ENCODE measurements around the gene HEY2. TPM values are rescaled to one million over a fixed set of nuclear protein-coding genes. Genes with fewer than 3 reads are reported as not detected.
A peak's percentile ranks its signal among the peaks of the same experiment; 100 is the strongest.

Gene HEY2
- total RNA-seq, 1 donor from 2014 or later, result 2.1 TPM

DNA sequence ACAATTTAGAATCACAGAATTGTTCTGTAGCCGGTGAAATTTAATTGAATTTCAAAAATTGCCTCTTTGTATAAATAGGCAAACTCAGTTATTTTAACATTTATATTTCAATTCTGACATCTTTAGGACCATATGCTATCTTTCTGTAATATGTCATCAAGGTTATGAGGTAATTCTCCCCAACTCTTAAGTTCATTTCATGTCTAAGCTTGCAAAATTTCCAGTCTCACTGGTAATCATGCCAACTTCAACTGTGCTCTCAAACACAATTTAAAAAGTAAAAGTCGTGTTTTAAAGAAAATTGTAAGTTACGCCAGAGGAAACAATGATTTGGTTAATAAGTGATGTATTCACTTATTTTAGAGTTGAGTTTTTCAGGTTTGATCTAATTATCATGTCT is 42.7 kb downstream of the HEY2 start:
- DNase-seq, result no peak
- Mint-ChIP-seq H3K36me3 (ENCODE audit: unreplicated experiment) (no peaks in the 10 kb centered on the region), H3K27ac (ENCODE audit: unreplicated experiment) (no peak overlapping the region), H3K9me3 (ENCODE audit: unreplicated experiment) (peaks cover 12% of the 10 kb centered on the region), H3K4me1 (ENCODE audit: low read depth, unreplicated experiment) (no peaks in the 10 kb centered on the region), H3K4me3 (ENCODE audit: unreplicated experiment) (peak overlapping the region; percentile 0), H3K27me3 (ENCODE audit: unreplicated experiment) (peaks cover 5% of the 10 kb centered on the region)
- TF ChIP-seq, protein P1, sequence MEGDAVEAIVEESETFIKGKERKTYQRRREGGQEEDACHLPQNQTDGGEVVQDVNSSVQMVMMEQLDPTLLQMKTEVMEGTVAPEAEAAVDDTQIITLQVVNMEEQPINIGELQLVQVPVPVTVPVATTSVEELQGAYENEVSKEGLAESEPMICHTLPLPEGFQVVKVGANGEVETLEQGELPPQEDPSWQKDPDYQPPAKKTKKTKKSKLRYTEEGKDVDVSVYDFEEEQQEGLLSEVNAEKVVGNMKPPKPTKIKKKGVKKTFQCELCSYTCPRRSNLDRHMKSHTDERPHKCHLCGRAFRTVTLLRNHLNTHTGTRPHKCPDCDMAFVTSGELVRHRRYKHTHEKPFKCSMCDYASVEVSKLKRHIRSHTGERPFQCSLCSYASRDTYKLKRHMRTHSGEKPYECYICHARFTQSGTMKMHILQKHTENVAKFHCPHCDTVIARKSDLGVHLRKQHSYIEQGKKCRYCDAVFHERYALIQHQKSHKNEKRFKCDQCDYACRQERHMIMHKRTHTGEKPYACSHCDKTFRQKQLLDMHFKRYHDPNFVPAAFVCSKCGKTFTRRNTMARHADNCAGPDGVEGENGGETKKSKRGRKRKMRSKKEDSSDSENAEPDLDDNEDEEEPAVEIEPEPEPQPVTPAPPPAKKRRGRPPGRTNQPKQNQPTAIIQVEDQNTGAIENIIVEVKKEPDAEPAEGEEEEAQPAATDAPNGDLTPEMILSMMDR (IDR thresholded peaks at IDR 0.05; ENCODE audit: partially characterized antibody, unreplicated experiment), result no peak

DNA sequence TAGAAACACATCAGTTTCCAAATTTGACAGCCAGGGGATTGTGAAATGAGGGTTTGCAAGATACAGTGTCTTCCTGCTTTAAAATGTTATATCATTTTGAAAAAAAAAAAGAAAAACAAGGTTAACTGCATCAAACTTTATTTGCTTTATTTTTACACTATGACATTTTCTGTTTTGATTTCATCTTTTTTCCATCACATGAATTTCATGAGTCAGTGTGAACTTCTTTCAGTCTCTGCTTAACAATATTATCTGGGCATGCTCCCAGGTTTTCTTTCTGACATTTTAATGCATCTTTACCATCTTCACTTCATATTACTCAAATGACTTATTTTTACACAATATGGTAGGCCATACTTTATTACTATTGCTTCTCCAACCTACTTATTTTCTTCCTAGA is 43.2 kb downstream of the HEY2 start:
- TF ChIP-seq, protein P1 (IDR thresholded peaks at IDR 0.05; ENCODE audit: partially characterized antibody, unreplicated experiment), result no peak
- peaks cover 12% of the 10 kb centered on the region for H3K9me3 Mint-ChIP-seq (ENCODE audit: unreplicated experiment)
- H3K36me3 Mint-ChIP-seq (ENCODE audit: unreplicated experiment), result no peaks in the 10 kb centered on the region

DNA sequence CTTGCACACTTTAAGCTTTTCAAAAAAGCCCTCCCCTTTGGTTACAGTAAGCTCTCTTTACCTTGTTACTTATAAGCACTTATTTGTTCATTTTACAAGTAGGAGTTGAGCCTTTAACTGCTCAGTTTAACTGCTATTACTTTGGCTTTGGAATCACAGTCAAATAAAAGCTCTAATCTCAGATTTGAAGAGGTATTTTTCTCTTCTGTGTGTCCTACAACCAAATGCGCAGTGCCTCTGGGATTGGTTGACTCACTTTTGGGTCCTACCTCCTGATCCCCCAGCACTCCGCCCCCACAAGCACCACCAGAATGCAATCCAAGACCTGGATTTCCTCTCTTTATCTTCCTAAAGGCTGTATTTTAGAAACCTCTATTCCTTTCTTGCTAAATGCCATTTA is 43.8 kb downstream of the HEY2 start:
- TF ChIP-seq, protein P1 (IDR thresholded peaks at IDR 0.05; ENCODE audit: partially characterized antibody, unreplicated experiment), result no peak
- peaks cover 7% of the 10 kb centered on the region for H3K27me3 Mint-ChIP-seq (ENCODE audit: unreplicated experiment)
- peaks cover 4% of the 10 kb centered on the region for H3K4me1 Mint-ChIP-seq (ENCODE audit: low read depth, unreplicated experiment)
- H3K36me3 Mint-ChIP-seq (ENCODE audit: unreplicated experiment), result no peaks in the 10 kb centered on the region
- H3K4me3 Mint-ChIP-seq (ENCODE audit: unreplicated experiment), result no peak overlapping the region
- no peak for DNase-seq
- H3K27ac Mint-ChIP-seq (ENCODE audit: unreplicated experiment), result no peak overlapping the region
- peaks cover 12% of the 10 kb centered on the region for H3K9me3 Mint-ChIP-seq (ENCODE audit: unreplicated experiment)

More for the DNA sequence above, 43.2 kb downstream of the HEY2 start:
- peaks cover 3% of the 10 kb centered on the region for H3K4me1 Mint-ChIP-seq (ENCODE audit: low read depth, unreplicated experiment)
- no peak overlapping the region for H3K27ac Mint-ChIP-seq (ENCODE audit: unreplicated experiment)
- H3K4me3 Mint-ChIP-seq (ENCODE audit: unreplicated experiment), result peak overlapping the region; percentile 35
- no peak for DNase-seq
- peaks cover 7% of the 10 kb centered on the region for H3K27me3 Mint-ChIP-seq (ENCODE audit: unreplicated experiment)

DNA sequence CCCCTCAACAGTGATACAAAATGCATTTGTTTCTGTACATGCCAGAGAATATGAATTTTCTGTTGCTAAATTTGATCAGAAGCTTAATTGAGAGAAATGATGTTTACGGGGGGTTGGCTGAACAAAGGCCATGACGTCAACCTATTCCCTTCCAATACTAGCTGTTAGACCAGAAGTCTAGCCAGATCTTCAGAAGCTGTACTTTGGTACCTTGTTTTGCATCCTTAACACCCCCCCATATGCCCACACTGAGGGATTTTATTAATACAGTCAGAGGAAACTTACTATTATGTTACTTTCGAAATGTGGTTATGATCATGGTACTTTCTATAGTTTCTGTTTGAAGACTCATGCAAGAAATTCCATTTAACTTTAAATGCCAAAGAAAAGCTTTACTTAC is 44.4 kb downstream of the HEY2 start:
- Mint-ChIP-seq H3K36me3 (ENCODE audit: unreplicated experiment) (no peaks in the 10 kb centered on the region), H3K4me3 (ENCODE audit: unreplicated experiment) (no peak overlapping the region), H3K4me1 (ENCODE audit: low read depth, unreplicated experiment) (peaks cover 4% of the 10 kb centered on the region), H3K27me3 (ENCODE audit: unreplicated experiment) (peaks cover 7% of the 10 kb centered on the region), H3K9me3 (ENCODE audit: unreplicated experiment) (peaks cover 12% of the 10 kb centered on the region), H3K27ac (ENCODE audit: unreplicated experiment) (no peak overlapping the region)
- TF ChIP-seq, protein P1 (IDR thresholded peaks at IDR 0.05; ENCODE audit: partially characterized antibody, unreplicated experiment), result no peak
- DNase-seq, result no peak

DNA sequence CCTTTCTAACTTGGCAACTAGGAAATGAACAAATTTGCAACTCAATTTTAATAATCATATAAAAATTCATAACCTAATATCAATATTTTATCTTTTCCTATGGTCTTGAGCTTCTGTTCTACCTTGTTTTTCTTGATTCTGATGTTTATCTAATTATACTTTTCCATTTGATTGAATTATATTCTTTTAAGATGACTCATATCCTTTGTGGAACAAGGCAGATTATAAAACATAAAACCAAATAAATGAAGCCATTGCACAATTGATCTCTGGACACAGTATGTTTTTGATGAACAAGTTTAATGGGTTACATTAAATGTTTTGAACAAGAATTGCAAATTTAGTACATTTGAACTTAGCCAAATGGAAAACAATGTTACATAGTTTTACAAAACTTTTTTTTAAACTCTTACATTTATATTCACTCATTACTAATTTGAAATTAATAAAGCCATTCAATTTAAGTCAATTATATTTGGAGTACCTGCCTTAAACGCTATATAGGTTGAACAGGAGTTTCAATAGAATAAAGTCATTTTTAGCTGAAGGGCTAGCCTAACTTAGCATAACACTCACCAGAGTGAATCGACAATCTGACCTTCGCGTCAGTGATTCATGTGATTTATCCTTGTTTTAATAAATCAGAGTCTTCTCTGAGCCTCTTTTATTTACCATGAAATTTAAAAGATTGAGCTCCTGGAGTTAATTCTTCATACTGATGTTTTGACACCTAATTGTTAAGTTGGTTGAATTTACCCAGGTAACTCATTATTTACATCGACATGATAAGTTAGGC is 45.1 kb downstream of the HEY2 start:
- H3K27me3 Mint-ChIP-seq (ENCODE audit: unreplicated experiment), result peaks cover 7% of the 10 kb centered on the region
- H3K36me3 Mint-ChIP-seq (ENCODE audit: unreplicated experiment), result no peaks in the 10 kb centered on the region
- no peak overlapping the region for H3K4me3 Mint-ChIP-seq (ENCODE audit: unreplicated experiment)
- peaks cover 9% of the 10 kb centered on the region for H3K9me3 Mint-ChIP-seq (ENCODE audit: unreplicated experiment)
- H3K27ac Mint-ChIP-seq (ENCODE audit: unreplicated experiment), result no peak overlapping the region
- DNase-seq, result no peak
- peaks cover 5% of the 10 kb centered on the region for H3K4me1 Mint-ChIP-seq (ENCODE audit: low read depth, unreplicated experiment)
- TF ChIP-seq, protein P1 (IDR thresholded peaks at IDR 0.05; ENCODE audit: partially characterized antibody, unreplicated experiment), result no peak
